ENCODE data around the gene METTL17. TPM values are rescaled to one million over a fixed set of nuclear protein-coding genes. Genes with fewer than 3 reads are reported as not detected.
"Not testable (repeated sequence)": the region's sequence is repeated elsewhere in the genome, so short reads cannot be mapped to it uniquely, and the experiment has no call there.

The METTL17 gene
- total RNA-seq, 1 donor from 2014 or later: 66.9 TPM

DNA sequence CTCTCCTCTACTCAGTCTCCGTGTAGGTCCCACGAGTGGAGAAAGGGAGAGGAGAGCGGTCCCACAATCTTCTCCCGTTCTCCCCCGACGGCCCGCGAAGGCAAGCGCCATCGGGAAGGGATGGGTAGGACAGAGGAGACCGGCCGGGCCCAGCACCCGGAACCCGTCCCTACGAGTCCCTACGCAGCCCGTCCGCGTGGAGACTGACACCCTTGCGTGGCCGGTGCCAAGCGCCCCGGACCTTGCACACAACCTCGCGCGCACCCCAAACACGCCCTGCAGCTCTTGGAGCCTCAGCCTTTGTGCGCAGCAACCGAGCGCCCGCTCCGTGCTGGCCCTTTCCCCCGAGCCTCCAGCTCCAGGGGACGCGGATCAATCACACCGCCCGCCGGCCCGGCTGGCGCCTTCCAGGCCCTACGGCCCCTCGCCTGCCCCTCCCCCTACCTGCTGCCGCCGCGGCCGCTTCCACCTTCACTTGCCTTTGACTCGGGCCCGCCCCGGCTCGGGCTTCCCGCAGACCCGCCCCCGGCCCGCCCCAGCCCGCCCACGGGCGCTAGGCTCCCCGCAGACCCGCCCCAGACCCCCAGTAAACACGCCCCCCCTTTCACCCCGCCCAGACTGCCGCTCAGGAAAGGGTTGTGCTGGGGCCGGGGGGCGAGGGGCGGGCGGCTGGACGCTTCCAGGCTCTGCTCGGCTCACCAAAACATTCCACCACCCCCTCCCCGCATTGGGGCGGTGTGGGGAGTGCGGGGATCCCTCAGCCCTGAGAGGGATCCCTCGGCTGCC lies 35.0 kb downstream of the METTL17 start, which contains the start of gene NDRG2:
TSS of gene NDRG2 (minus strand) at position 477 of the 786 bp plus-strand sequence. CDS start 1,746 bp downstream, outside the sequence.
- DNase-seq (ENCODE audit: low read depth): peak; percentile 65

DNA sequence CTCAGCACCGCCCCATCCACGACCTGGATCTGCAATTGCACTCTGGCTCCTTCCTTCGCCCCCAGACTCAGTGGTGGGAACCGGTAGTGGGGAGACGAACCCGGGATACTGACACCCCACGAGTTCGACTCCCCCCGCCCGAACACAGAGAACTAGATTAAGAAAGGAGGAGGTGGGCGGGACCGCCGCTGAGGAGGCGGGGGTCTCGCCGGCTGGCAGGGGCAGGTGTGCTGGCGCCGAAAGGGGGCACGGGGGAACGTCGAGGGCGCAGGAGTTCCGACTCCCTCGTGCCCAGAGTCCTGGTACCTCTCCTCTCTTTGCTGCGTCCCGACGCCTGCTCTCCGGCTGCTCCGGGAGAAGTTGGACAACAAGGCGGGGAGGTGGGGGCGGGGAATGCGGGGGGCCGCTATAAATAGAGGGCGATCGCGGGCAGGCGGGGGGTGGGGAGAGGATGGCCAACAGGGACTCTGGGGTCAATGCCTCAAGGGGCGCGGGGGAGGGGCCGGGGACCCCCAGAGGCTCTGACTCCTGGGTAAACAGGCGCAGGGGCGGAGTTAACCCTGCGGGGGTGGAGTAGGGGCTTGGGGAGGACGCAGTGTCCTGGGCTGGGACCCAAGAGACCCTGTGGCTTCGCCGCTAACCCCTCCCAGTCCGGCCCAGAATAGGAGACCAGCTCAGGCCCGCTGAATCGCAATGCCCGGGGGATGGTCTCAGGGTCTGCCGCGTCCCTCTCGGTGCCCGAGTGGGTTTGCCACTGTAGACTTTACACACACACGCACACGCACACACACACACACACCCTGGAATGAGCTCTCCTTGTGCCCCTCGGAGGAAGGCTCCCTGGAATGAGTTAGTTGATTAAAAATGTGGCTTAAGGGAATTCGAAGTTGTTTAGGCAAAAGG lies 35.8 kb downstream of the METTL17 start:
- DNase-seq (ENCODE audit: low read depth): peak; percentile 50

GRCh38 chr14:21026274-21026987 lies 36.7 kb downstream of the METTL17 start:
- no peak for DNase-seq (ENCODE audit: low read depth)

DNA sequence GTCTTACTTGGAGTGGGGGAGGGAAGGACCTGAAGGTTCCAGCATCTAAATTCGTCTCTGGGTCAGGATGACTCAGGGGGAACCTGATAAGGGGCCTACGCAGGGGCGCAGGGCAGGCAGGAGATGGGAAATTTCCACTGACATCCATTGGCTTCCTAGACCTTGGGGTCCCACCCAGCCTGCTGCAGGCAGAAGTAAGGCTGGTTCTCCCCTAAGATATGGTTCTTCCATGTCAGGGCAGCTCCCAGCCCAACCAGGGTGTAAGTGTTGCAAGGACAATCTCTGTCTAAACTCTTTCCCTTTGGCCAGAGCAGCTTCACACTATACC lies 37.2 kb downstream of the METTL17 start:
- peak; percentile 47 for DNase-seq (ENCODE audit: low read depth)

GRCh38 chr14:21029917-21030316 lies 40.1 kb downstream of the METTL17 start, which contains the start of gene TPPP2:
Gene TPPP2 (plus strand): TSS chr14:21030217. CDS start chr14:21030582, 365 bp downstream.
- no peak for DNase-seq (ENCODE audit: low read depth)

DNA sequence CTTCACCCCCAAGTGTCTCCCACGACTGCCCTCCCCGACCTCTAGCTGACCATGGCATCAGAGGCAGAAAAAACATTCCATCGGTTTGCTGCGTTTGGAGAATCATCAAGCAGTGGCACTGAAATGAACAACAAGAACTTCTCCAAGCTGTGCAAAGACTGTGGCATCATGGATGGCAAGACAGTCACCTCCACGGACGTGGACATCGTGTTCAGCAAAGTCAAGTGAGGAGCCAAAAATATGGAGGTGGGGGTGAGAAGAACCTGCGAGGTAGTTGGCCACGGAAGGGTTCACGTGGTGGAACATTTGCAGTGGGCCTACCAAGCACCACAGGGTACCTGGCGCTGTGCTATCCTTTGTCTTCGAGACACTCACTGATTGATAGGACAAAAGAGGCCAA lies 40.8 kb downstream of the METTL17 start:
- no peak for DNase-seq (ENCODE audit: low read depth)

DNA sequence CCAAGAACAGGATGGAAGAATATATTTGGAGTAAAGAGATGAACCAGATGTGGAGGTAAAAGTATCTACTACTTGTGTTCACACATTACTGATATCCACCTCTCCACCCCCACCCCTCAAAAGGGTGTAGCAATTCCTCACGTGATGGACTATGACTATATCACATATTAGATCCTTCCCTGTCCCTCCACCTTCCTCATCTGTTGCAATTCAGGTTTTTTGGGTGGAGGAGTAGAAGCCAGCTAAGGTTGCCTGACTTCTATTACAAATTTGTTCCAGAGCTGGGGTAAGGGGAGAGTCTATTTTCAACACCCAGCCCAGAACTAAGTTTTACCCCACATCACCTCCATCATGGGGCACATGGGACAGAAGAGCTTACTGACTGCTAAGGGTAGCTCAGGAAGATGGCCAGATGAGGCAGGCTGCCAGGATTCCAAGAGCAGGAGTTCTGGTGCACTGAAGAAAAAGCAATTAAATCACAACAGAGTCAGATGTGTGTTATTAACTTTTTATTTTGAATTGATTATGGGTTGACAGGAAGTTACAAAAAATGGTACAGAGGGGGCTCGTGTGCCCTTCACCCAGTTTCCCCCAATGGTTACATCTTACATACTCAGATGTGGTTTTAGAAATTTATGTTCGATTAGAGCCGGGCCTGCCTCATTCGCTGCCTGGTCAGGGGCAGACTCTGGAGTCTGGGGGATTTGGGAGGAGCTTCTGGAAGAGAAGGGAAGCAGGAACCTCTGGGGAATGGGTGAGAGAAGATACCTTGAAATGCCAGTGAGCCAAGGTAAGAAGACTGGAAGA lies 42.7 kb downstream of the METTL17 start:
- no peak for DNase-seq (ENCODE audit: low read depth)

DNA sequence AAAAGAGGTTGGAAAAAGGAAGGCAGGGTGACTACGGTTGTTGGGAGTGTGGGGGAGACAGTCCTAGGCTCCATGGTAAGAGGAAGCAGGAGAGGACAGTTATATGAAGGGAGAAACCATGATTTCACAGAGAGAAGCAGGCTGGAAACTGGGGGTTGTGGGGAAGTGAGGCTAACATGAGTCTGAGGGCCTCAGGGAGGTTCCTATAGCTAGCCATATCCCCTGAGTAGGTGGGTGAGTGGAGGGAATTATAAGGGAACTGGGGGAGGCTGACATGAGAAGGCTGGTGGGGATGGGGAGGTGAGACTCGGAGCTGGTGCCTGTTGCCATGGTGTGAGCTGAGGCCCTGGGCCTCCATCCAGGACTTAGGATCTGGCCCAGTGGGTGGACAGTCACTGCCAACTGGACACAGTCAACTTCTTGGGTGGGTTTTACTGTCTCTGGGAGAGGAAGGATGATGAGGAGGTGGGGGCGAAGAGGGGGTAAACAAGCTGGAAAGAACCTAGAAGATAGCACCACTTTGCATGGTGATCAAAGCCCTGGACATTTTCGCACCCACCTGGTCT lies 43.4 kb downstream of the METTL17 start:
- no peak for DNase-seq (ENCODE audit: low read depth)

DNA sequence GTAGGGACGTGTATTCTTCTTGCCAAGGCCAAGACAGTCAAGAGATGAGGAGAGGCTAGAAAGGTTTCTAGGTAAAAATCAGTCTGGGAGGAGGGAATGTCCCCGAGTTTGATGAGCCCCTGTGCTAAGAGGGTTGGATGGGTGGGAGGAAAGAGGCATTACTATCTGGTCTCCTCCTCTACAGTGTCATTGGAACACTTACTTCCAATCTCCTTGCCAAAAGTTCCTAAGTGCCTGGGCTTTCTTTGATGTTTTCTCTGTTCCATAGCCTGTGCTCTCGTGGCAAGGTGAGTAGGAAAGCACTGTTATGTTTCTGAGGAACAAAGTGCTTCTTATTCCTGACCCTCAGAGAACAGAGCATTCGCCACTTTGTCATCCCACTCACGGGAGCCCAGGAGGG lies 44.9 kb downstream of the METTL17 start, which contains the start of gene RNASE13:
TSS of gene RNASE13 (minus strand) at position 101 of the 400 bp plus-strand sequence. CDS start 519 bp downstream, outside the sequence.
- no peak for DNase-seq (ENCODE audit: low read depth)

DNA sequence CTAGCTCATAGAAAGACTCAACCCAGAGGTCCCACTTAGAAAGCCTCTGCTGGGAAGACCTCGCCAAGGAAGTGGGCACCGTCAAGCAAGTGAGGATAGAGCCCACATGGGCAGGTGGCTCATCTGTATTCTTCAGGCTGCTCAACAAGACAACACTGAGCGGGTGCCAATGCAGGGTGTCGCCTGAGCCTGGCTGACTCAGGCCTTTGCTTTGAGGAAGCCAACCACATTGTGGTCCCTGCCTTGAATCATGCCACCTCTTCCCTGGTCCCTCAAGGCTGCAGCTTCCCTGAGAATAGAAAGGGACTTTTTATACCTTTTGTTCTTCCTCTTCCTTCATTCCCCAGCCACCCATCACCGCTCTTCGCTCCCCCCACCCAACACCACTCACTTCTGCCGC lies 47.0 kb downstream of the METTL17 start:
- peak; percentile 90 for DNase-seq (ENCODE audit: low read depth)

GRCh38 chr14:21037156-21037555 lies 47.4 kb downstream of the METTL17 start:
- DNase-seq (ENCODE audit: low read depth): peak; percentile 38

DNA sequence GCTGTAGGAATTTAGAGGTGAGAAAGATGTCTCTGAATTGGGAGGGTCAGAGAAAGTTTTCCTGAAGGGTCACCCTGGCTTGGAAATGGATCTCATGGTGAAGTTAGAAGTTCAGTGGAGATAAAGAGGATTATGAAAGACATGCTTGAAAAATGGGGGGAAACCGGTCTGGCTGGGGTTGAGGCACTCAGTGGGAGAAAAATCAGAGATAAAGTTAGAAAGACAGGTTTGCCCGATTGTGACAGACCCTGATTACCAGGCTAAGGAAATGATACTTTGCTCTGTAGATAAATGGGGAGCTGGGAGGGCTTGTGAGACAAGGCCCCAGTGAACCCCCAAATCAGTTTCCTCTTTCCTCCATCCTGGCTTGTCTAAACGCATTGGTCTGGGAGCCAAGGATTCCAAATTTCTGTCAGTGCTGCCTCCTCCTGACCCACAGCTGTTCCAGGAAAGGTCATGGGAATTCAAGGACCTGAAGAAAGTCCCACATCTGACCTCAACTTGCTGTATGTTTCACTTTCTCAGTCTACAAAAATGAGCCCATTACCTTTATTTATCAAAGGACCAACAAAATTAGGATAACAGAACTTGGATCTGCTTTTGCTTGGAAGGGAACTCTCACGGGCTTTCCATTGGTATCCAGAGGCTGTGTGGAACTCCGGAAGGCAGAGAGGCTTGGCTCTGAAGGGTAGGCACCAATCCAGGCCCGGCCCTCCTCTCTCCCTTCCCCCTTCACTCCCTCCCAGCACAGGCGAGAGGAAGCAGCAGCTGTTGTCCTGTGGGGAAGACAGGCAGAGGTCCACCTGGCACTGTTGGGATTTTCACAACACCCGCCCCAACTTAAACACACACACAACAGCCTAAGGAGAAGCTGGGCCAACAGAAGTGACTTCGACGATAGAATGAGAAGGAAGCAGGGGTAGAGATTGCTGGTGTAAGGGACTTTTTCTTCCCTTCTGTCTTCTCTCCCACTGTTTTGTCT lies 49.0 kb downstream of the METTL17 start:
- peak; percentile 98 for DNase-seq (ENCODE audit: low read depth)

GRCh38 chr14:21039585-21040369 lies 50.0 kb downstream of the METTL17 start:
- peak; percentile 92 for DNase-seq (ENCODE audit: low read depth)

- no peak for DNase-seq (ENCODE audit: low read depth)
These were observed 50.7 kb downstream of the METTL17 start for GRCh38 chr14:21040370-21040925.

DNA sequence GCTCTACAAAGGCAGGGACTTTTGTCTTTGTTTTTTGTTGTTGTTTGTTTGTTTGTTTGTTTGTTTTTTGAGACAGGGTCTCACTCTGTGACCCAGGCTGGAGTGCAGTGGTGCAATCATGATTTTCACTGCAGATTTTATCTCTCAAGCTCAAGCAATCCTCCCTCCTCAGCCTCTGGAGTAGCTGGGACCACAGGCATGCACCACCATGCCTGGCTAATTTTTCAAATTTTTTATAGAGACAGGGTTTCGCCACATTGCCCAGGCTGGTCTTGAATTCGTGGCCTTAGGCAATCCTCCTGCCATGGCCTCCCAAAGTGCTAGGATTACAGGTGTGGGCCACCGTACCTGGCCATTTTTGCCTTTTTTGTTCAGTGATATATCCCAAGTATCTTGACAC lies 51.2 kb downstream of the METTL17 start:
- DNase-seq (ENCODE audit: low read depth): not testable (repeated sequence)

DNA sequence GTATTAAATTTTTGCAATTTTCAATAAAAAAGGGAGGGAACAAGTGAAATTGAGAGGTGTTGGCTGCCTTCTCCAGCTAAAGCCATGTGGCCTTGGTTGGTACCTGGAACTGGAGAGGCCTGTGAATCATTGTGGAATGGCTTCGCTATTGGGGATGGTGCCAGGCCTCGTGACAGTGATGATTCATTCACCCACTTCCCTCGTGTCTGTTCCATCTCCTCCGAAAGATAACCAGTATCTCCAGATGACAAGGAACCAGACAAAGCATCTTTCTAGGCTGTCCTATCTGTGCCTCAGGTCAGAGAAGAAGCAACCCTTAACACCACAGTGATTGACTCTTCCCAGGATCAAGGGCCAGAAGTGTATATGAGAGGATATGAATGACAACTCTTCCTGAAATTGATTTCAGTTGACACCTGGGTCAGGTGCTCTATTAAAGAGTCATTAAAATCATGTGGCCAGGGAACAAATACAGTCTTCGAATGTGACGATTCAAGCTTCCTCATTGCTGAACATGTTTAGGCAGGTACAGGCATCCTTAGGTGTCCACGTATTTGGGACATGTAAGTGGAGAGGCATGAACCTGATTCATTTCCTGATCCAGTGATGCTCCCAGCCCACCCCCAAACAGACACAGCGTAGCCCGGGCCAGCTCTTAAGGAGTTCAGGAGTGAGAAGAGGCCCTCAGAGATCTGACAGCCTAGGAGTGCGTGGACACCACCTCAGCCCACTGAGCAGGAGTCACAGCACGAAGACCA lies 52.1 kb downstream of the METTL17 start, which contains the start of gene RNASE7:
TSS of gene RNASE7 (plus strand) at position 687 of the 758 bp plus-strand sequence. CDS start 631 bp downstream, outside the sequence.
- DNase-seq (ENCODE audit: low read depth): peak; percentile 76

DNA sequence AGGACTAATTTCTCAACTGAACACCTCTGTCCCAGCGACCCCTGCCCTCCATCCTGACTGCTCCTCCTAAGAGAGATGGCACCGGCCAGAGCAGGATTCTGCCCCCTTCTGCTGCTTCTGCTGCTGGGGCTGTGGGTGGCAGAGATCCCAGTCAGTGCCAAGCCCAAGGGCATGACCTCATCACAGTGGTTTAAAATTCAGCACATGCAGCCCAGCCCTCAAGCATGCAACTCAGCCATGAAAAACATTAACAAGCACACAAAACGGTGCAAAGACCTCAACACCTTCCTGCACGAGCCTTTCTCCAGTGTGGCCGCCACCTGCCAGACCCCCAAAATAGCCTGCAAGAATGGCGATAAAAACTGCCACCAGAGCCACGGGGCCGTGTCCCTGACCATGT lies 53.1 kb downstream of the METTL17 start:
- peak; percentile 76 for DNase-seq (ENCODE audit: low read depth)

Measured in myocyte (in vitro differentiated cells).